GM19025 (cell line): ENCODE results near the gene RAPGEF5.

ENCODE experiments used
- ATAC-seq: cut with Tn5 transposase; IDR thresholded peaks from one replicate; pipeline ENCODE4 v1.9.1; 2021; ENCODE audit warnings: mild to moderate bottlenecking, low read depth, moderate library complexity; ENCODE audit not compliant: unreplicated experiment

RAPGEF5 gene

DNA sequence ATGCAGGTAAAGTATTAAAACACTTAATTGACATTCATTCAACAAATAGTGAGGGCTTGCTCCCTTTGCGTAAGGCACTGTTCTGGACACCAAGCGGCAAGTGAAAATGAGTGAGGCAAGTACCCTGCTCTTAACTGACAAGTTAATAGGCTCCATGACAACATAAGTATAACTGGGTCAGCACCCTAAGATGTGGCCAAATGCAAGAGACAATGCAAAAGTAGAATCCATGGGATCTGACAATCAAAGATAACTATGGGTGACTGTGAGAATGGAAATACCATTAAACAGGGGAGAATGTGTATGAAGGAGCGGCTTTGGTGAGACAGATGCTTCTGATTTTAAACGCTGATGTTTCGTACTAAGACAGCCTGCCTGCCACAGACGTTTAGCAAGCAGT is 160.5 kb downstream of the RAPGEF5 start:
- no peak for ATAC-seq

DNA sequence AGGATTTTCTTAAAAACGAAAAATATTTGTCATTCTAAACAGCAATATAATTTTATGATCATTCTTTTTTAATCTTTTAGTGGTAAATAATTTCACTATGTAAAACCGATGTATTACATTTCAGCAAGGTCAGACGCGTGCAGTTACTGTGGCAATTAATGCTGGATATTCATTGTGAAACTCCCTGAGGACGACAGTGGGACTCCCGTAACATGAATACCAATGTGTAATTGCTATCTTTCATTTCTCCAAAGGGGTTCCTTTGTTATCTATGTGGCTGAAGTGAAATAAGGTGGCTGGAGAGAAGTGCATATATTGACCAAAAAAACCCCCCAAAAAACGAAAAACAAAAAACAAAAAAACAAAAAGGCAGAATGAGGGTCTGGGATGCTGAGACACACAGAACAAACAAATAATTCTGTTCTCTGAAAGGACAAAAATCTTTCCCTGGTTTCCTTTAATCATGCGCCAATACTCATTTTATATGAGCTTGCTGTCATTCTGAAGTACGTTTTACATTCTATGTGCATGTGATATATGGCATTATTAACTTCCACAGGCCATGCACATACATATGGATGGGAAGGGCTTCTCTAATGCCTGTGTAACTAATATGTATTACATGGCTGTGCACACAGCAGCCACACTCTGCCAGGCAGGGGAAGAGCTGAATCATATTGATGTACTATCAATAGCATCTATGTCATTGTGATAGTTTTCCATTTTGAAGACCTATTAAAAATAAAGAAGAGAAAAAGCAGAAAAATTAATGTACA is 161.4 kb downstream of the RAPGEF5 start:
- ATAC-seq: no peak

DNA sequence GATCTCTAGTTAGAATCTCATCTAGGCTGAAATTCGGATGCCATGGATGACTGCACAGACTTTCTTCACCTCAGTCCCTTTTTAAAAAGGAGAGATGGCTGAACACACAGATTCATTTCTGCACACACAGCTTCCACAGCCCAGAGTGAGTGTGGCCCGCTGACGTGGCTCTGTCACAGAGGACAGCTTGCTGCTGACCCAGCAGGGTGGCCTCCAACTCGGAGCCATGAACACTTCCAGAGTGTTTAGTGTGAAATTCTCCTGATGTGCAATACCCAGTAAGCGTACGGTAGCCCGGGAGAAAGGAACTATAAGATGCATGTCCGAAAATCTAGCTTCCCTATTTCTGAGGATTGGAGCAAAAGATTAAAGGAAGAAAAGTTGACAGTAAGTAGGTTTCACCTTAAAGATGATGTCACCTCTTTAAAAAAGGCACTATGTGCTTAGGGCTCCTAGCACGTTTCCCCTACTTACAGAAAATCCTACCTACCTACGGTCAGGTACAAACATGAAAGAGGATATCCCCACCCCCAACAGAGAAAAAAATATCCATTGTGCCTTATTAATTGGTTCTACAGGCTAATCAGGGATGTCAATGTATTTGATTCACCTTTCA is 162.2 kb downstream of the RAPGEF5 start:
- ATAC-seq: no peak

DNA sequence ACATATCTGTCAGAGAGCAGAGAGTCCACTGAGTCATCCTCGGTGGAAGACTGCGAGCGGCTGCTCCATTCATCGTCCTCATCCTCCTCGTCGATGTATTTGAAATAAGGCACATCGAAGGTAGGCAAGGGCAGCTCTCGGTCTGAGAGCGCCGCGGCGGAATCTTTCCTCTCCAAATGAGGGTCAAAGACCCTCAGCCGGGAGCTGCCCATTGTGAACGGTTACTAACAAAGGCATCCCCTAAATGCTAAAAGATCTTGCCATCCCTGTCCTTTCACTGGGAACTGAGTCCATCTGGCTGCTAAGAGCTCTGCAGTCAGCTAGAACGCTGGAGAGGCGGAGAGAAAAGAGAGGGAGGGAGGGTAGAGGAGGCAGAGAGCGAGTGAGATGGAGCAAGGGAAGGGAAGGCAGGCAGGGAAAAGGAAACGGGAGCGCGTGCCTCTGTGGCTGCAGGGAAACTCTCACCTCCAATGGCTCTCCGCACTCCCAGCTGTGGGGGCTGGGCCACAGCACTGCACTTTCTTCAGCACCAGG is 163.4 kb downstream of the RAPGEF5 start:
- ATAC-seq: no peak

DNA sequence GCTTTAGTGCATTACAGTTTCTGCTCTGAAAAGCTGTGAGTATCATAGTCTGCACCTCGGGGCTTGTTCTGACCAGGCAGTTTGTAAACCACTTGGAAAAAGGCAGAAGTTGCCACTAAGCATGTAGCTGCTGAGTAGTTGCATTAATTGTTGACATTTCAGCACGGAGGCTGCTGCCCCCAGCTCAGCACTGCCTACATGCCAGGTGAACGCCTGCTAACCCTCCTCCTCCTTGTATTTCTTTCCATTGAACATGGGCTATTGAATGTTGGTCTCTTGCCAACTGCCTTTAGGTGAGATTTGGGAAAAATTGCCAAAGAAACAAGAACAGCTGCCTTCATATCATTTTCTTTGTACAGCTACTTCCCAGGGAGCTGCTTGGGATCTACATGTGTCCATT is 164.2 kb downstream of the RAPGEF5 start:
- ATAC-seq: no peak

DNA sequence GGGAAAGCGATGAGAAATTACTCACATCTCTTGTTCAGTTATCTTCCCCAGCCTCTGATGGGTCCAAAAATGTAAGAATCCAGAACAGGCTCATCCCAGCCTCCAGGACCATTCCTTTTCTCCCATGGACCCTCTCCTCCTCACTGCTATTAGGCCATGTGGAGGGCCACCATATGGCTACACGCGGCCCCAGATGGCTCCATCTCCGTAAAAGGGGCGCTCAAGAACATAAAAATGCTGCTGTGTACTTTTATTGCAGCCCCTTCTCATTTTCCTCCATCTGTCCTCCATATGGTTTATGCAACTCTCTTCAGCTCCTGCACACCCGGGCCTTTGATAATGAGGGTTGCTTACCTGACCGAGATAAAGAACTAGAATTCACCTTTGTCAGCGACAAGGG is 166.2 kb downstream of the RAPGEF5 start:
- ATAC-seq: no peak

DNA sequence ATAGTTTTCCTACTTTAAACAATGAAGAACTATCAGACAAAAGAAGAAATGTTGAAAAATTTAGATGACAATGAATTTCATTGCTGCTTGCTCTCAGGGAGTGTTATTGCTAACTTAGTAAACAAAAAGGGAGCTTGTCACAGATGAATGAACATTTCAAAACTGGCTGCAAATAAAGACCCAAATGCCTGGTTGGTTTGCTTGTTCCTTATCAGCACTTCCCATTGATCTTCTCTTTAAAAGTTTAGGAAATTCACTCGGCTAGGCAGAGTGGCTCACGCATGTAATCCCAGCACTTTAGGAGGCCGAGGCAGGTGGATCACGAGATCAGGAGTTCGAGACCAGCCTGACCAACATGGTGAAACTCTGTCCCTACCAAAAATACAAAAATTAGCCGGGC is 167.2 kb downstream of the RAPGEF5 start:
- ATAC-seq: no peak

DNA sequence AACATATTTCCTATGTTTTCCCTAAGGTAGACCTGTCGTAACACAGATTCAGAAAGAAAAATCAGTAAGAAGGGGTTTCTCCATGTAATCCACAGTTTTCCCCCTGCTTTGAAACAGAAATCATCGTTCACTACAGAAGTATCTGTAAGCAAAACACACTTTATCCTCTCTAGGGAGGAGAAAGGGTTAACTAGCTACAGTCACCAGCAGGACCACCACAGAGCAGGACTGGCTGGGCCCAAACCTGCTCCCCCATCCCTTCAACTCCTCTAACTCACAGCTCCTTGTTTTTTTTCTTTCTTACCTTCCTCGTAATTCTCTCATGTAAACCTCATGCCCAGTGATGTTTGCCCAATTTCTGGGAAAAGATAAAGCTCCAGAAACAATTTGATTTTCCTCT is 167.7 kb downstream of the RAPGEF5 start:
- no peak for ATAC-seq

DNA sequence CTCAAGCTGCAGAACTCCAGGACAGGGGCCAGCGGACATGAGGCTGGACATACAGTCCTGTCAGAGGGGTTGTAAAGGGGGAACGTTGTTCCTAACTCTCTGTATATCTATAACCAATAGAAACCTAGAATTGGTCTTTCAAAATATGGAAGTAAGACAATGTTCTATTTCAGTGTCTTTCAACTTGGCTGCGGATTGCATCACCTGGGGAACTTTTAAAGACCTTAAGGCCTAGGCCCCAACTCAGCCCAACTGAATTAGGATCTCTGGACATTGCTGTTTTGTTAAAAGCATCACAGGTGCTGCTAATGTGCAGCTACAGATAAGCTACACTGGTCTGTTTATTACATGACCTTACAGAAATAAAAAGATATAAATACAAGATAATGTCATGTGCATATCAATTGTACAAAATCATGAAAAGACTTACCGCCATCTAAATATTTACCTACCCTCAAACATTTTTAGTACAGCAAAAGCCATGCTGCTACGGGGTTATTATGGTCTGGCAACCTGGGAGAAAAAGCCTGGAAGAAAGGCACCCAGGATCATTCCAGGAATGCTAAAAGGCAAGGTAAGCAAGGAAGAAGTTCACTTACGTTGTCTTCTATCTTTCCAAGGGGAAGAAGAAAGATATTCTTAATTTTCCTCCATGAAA is 169.1 kb downstream of the RAPGEF5 start:
- no peak for ATAC-seq

DNA sequence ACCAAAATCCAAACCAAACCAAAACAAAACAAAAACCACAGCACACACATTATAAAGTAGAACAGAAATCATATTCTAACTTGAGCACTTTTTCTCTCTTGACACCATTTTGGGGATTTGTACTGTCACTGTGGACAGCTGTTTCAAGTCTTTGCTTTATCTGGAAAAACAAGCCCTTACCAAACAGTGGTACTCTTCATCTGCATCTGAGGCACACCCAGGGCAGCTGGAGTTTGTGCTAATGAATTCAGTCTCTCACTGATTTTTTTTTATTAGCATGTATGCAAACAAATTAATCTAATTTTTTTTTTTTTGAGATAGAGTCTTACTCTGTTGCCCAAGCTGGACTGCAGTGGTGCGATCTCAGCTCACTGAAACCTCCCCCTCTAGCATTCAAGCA is 171.4 kb downstream of the RAPGEF5 start:
- ATAC-seq: no peak

DNA sequence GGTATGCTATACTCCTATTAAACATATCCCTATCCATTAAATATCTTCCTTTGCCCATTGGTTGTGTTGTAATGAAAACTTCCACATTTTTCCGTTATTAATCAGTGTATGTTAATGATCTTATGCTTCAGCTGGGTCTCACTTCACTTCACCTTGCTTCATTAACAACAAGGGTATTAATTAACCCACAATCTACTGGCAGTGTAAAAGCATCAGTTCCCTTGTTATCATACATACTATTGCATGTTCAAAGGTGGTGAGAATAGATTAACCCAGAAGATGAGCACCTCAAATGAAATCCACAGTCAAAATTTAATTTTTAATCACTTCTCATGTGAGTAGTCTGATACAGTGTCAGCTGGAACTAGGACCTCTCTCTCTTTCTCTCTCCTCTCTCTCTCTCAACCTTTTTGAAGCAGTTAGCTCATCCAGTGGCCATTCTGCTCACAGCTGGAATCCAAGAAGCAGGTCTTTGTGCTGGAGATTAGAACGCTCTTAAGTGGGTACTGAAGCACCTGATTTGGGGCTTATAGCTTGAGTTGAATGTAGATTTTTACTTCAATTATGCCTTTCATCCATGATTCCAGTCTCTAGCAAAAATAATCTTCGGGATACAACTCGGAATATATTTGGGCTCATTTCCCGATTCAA is 172.3 kb downstream of the RAPGEF5 start:
- no peak for ATAC-seq

DNA sequence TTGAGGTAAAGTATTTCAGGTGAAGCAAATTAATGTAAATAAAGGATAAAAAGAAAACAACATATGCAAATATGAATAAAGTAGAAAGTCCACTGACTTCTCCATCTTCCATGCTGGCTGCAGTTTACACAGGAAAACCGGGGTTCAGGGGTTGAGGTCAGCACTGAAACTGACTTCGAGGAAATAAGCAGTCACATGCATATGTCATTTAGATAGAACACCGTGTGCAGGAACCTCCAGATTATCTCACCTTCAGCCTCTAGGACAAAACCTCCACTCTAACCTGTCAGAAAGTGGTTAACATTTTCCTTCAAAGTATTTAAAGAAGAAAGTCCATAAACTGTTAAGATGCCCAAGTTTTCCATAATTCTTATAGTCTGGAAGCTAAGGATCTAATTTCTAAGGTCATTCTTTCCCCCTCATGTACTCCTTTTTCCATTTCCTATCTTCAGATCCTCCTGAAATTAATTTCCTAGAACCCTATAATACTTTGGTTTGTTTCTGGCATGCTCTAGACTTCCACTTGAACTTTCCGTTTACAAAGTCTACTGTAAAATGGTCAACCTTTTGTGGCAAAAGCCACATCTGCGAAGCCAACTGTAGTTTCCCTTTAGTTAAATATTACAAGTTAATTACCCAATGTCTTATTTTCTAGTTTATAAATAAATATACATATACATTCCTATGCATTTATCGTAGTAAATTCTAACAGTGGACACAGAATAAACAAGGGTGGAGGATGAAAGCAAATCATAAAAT is 173.3 kb downstream of the RAPGEF5 start:
- no peak for ATAC-seq

DNA sequence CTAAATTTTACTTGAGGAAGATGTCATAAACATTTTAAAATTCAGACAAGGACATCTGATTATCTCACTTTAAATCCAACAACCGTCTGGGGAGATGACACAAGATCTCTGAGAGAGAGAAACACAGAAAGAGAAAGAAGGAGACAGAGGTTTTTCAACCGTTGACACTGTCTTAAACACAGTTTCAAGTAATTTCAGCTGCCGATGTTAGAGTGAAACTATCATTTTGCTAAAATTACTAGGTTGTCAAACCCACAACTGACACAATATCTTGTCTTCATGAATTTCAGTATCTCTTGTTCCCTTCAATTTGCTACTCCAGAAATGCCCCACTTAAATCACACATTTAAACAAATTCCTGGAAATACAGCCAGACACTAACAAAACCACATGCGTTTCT is 174.8 kb downstream of the RAPGEF5 start:
- no peak for ATAC-seq

DNA sequence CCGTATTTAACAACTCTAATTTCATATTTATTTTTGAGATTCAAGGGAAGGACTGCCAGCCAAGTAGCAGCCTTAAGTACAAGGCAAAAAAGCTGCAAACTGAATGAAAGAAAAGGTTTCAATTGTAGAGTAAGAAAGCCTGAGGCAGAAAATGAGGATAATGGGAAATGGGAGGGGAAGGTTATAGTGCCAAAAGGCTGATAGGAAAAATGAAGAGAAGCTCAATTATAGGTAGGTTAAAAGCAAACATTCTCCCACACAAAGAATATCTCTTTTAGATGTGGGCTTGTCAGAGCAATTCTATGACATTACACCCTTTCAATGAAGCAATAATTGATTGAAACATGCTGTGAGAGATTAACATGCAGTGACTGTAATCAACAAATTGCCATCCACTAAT is 175.3 kb downstream of the RAPGEF5 start:
- ATAC-seq: no peak

DNA sequence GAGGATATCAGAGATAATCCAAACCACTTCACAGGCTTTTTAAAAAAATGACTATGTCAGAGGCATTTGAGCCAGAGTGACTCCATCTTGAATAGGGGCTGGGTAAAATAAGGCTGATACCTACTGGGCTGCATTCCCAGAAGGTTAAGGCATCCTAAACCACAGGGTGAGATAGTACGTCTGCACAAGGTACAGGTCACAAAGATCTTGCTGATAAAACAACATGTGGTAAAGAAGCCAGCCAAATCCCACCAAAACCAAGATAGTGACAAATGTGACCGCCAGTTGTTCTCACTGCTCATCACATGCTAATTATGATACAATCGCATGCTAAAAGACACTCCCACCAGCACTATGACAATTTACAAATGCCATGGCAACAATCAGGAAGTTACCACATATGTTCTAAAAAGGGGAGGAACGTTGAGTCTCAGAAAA is 177.5 kb downstream of the RAPGEF5 start:
- no peak for ATAC-seq

DNA sequence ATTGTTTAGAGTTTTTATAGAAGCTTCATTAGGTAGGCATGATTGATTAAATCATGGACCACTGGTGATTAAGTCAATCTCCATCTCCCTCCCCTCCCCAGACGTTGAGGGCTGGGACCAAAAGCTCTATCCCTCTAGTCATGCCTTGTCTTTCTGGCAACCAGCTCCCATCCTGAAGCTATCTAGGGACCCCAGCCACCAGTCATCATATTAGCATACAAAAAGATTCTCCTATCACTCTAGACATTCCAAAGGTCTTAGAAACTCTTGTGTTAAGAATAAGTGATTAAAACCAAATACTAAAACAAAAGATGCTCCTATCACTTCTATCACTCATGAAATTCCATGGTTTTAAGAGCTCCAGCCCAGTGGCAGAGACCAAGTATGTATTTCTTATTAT is 178.2 kb downstream of the RAPGEF5 start:
- no peak for ATAC-seq

DNA sequence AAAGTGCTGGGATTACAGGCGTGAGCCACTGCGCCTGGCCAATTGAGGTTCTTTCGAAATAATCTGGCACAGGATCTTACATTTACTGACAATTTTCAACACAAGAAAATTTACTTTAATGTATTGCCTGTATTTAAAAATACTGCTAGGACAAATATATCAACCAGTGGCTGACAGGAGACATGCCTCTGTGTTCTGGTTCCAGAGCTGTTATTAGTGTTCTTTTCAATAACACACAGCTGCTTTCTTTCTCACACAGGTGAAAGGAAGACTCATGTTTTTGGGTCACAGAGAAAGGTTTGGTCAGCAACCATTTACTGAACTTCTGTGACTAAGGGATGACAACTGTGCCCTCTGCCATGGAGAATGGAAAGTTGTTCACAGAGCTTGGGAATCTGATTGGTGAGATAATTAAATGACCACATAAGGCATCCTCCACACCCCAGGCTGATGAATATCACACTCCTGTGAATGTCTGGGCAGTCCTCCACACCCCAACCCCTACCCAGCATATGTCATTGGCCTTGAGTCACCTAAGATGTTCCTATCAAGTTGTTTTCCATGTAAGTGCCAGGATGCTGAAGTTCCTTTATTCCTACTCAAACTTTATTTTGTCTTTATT is 180.1 kb downstream of the RAPGEF5 start:
- ATAC-seq: no peak

DNA sequence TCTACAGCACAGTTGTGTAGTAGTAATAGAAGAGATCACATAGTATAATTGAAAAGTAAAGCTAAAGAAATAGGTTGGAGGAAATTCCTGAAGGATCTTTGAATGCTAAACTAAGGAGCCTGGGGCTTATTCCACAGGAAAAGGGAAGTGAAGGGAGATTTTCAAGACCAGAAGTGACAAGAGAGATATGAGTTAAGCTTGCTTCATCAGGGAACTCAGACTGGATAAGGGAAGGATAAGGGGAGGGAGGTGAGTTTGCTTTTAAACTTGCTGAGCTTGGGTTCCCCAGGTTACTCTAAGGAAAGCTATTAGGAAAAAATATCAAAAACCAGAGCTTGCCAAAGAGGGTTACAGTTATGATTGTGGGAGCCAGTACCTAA is 182.4 kb downstream of the RAPGEF5 start:
- ATAC-seq: peak; percentile 10

DNA sequence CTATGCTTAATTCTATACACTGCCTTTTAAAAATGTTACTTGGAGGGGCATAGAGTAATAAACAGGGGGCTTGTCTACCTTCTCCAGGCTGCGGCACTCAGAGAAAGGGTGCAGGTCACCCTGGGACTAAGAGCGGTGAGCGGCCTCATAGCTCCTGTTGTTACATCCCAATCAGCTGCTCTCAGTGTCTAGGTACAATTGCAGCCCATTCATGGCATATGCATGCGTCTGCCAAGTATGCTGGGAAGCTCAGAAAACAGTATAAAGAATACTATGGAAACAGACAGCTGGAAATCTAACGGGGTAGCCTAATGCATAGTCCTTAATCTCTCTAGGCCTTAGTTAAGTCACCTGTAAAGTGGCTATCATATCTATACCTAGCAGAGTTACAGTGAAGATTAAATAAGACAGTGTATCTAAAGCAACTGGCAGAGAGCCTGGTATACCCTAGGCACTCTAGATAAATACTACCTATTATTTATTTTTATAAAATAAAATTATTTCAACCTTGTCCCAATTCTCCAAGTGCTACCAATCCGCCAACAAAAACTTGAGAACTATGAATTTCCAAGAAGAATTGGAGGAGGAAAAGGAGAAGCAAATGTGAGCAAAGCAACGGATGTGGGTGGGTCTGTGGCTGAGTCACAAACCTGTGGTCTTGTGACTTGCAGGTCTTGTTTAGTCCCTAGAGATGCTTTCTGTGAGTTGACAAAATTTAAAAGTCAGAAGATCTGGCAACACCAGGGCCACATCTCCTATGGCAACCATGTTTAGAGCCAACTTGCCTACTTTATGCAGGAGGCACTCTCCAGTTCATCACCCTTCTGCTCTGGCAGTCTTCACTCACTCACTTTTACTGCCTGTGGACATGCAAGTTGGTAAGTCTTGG is 183.0 kb downstream of the RAPGEF5 start:
- peak; percentile 87 for ATAC-seq
